ENCODE results near the gene TSFM.

The TSFM gene

GRCh38 chr12:57795354-57795753 is 12.8 kb downstream of the TSFM start:
- no peak for TF ChIP-seq CTCF (IDR thresholded peaks at IDR 0.05; ENCODE audit: control extremely low read depth, extremely low read depth, low read depth, missing control alignments)
- DNase-seq (ENCODE audit: extremely low spot score) = no peak
- ChIA-PET CTCF (interaction anchor here (6.7 kb wide), 1 partner anchor 14 kb away, joined by 53 read pairs; the partner anchor contains the start of gene TSFM), POLR2A (no interaction called here)

GRCh38 chr12:57796996-57797395 is 14.4 kb downstream of the TSFM start:
- TF ChIP-seq CTCF (IDR thresholded peaks at IDR 0.05; ENCODE audit: control extremely low read depth, extremely low read depth, low read depth, missing control alignments) = no peak
- CTCF ChIA-PET = interaction anchor here (0.9 to 8.1 kb wide), 4 partner anchors 16 to 105 kb away, joined by 3 to 87 read pairs (median 28); partner anchors contain the start of gene TSFM
- DNase-seq (ENCODE audit: extremely low spot score) = no peak
- POLR2A ChIA-PET = no interaction called here

GRCh38 chr12:57797933-57798332 is 15.3 kb downstream of the TSFM start:
- CTCF ChIA-PET = interaction anchor here (0.9 to 8.1 kb wide), 6 partner anchors 13 to 104 kb away, joined by 3 to 87 read pairs (median 28); partner anchors contain the start of gene TSFM
- no peak for TF ChIP-seq CTCF (IDR thresholded peaks at IDR 0.05; ENCODE audit: control extremely low read depth, extremely low read depth, low read depth, missing control alignments)
- DNase-seq (ENCODE audit: extremely low spot score) = no peak
- POLR2A ChIA-PET = no interaction called here

GRCh38 chr12:57800965-57801364 is 18.4 kb downstream of the TSFM start:
- ChIA-PET CTCF (interaction anchor here (0.9 to 8.1 kb wide), 6 partner anchors 10 to 101 kb away, joined by 3 to 87 read pairs (median 14); partner anchors contain the start of genes AVIL and TSFM), POLR2A (no interaction called here)
- no peak for DNase-seq (ENCODE audit: extremely low spot score)
- no peak for TF ChIP-seq CTCF (IDR thresholded peaks at IDR 0.05; ENCODE audit: control extremely low read depth, extremely low read depth, low read depth, missing control alignments)

- CTCF ChIA-PET = interaction anchor here (0.8 to 8.1 kb wide), 21 partner anchors 8 to 114 kb away, joined by 3 to 87 read pairs (median 6); partner anchors contain the start of genes AVIL and TSFM
- DNase-seq (ENCODE audit: extremely low spot score) = no peak
- POLR2A ChIA-PET = no interaction called here
- no peak for TF ChIP-seq CTCF (IDR thresholded peaks at IDR 0.05; ENCODE audit: control extremely low read depth, extremely low read depth, low read depth, missing control alignments)
Observed at GRCh38 chr12:57802607-57803006, 20.0 kb downstream of the TSFM start.

- ChIA-PET POLR2A (no interaction called here), CTCF (interaction anchor here (1.2 to 8.1 kb wide), 18 partner anchors 7 to 114 kb away, joined by 3 to 87 read pairs (median 6); partner anchors contain the start of genes AVIL and TSFM)
- TF ChIP-seq CTCF (IDR thresholded peaks at IDR 0.05; ENCODE audit: control extremely low read depth, extremely low read depth, low read depth, missing control alignments) = peak; percentile 64
- peak; percentile 42 for DNase-seq (ENCODE audit: extremely low spot score)
Observed at GRCh38 chr12:57803319-57803893, 20.8 kb downstream of the TSFM start.
